ENCODE measurements around the gene CCBE1.
"Not testable (repeated sequence)": the region's sequence is repeated elsewhere in the genome, so short reads cannot be mapped to it uniquely, and the experiment has no call there.

CCBE1 gene

DNA sequence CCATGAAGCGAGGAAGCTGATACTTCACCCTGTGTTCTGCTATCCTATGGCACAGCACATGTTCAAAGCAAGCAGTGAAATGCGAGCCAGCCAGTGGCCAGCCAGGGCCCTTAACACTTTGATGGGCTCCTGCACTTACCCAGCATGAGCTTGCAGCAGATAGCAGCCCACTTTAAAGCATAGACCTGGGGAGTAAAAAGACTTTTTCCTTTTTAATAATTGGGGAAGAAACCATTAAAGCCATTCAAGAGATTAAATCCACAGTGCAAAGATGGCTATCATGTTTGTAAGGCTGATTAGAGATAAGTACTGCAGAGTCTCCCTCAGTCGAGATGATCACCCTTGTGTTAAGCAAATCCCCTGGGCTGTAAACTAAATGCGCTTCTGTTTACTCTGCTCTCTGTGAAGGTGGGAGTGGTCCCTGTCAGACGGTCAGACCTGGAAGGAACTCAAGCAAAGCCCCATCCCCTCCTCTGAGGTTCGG is 15.7 kb downstream of the CCBE1 start:
- DNase-seq (ENCODE audit: low read depth), result no peak

DNA sequence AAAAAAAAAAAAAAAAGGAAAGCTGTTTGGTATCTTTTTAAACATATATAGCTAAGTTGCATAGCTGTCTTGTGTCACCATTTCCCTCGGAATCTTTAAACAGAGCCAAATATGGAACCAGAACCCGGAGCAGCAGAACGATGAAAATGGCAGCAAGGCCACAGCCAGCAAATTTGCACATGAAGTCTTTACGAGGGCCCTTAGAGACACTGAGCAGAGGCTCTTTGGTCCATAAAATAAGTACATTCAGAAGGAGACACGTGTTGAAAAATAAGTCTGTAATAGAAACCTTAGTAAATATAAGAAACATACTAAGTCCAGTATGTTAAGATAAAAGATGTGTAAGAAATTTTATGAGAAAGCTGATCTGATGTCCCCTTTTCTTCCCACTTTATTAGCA is 16.2 kb downstream of the CCBE1 start:
- no peak for DNase-seq (ENCODE audit: low read depth)

DNA sequence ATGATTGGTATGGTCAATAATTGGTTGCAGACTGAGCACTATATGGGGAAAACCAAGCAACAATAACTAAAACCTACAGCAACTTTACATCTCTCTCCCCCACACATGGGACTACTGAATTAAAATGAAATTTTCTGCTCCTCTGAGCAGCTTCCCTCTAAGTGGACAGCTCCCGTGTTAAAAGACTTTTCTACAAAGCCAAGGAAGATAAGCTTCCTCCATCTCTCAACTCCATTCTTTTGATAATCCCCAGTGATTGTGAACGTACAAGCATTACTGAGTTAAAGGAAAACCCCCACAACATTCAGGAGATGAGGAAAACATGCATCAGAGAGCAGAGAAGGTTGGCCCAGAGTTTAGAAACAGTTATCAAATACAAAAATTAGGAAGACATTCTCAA is 21.9 kb downstream of the CCBE1 start:
- no peak for DNase-seq (ENCODE audit: low read depth)

DNA sequence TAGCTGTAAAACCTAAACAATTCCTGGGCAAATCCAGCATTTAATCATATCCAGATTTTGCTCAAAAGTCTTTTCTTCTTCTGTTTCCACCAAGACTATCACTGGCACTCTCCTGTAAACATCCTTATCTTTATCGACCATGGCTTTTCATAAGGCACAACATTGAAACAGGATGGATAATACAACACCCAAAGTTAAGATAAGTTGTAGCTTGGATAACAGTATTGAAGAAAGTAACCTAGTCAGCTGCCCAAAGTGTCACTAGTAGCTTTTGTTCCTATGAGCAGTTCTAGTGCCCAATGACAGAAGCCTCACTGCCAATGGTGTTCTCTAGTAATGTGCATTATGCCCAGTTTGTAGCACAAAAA is 22.3 kb downstream of the CCBE1 start:
- DNase-seq (ENCODE audit: low read depth), result no peak

DNA sequence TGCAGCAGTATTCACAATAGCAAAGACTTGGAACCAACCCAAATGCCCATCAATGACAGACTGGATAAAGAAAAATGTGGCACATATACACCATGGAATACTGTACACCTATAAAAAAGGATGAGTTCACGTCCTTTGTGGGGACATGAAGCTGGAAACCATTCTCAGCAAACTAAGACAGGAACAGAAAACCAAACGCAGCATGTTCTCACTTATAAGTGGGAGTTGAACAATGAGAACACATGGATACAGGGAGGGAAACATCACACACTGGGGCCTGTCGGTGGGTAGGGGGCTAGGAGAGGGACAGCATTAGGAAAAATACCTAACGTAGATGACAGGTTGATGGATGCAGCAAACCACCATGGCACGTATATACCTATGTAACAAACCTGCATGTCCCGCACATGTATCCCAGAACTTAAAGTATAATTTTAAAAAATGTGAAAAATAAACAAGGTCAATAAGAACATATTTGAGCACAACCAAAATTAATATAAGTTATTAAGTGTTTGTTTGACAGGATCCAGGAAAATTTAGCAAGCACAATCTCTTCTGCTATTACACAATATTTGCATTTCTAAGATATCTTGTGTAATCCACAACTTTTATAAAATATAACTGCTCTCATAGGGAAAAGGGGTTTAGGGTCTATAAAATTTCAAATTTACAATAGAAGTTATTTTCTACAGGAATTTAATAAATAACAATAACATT is 22.9 kb downstream of the CCBE1 start:
- no peak for DNase-seq (ENCODE audit: low read depth)

DNA sequence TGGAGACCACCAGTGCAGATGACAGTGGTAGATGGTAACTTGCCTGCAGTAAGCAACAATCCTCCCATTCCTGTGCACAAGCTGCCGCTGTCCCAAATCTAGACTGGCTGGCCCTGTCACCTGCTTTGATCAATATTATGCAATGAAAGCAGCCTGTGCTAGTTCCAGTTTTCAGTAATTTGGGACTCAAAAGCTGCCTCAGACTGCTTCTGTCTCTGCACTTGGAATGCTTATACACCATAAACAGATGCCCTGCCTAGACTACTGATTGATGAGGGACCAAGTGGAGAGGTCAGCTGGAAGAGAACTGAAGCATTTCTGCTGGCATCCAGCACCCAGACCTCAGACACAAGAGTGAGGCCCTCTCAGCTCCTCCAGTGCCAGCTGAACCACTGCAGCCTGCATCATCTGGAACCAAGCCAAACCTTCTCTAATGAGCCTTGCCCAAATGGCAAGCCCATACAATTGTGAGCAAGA is 24.9 kb downstream of the CCBE1 start:
- no peak for DNase-seq (ENCODE audit: low read depth)

DNA sequence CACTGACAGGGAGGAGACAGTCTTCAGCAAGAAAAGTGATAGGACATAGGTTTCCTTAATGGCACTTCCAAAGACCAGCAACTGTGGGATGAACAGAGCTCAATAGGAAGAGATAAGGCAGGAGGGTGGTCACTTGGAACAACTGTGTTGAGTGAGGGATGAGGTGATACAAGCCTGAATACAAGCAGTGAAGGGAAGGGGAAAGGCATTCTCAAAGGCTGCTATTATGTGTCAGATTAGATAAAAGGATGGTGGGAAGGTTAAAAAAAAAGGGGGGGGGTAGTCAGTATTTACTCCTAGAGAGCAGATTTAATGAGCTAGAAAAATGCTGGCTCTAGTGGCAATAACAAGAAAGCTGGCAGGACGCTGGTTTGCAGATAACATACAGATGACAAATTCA is 25.7 kb downstream of the CCBE1 start:
- no peak for DNase-seq (ENCODE audit: low read depth)

DNA sequence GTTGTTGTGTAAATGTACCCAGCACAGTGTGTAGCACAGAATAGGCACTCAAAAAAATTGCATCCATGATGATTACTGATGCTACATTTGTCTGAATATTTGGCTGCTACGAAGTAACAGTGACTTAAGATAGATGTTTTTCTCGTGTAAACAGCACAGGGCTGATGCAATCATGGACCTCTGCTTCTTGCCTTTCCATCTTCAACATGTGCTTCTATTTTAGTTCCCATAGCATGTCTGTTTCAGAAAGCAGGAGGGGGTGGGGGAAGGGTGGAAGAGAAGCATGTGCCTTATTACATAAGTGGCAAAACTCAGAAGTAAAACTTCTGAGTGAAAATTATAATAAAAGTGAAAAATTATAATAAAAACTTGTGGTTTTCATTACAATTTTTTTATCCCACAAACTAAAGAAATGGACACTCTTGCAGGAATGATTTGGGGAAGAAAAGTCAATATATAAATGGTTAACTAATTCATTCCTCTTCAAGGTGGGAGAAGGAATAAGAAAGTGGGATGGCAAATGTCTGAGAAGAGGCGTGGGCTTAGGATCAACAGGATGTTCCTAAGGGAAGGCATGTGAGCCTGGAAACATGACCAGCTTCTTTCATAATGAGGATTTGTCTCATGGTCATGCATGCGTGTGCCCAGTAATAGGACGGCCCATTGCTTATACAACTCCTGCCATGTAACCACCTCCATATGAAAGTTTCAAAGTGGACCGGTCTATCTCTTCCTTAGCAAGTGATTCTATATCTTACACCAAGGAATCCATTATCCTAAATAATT is 27.2 kb downstream of the CCBE1 start:
- no peak for DNase-seq (ENCODE audit: low read depth)

DNA sequence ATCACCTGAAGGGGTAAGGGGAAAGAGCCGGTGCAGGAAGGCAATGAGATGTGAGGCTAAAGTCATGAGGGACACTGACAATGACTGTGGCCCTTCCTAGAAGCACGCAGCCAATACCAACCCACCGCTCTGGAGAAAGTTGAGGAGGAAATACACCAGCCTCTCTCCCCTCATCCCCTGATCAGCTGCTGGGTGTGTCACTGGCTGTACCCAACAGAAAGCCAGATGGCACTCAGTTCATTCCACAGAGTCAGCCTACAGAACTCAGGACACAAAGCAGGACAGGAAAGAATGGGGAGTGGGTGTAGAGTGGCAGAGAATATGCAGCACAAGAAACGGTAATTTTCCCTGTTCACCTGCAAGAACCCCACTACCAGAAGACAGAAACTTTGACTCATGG is 29.7 kb downstream of the CCBE1 start:
- no peak for DNase-seq (ENCODE audit: low read depth)

DNA sequence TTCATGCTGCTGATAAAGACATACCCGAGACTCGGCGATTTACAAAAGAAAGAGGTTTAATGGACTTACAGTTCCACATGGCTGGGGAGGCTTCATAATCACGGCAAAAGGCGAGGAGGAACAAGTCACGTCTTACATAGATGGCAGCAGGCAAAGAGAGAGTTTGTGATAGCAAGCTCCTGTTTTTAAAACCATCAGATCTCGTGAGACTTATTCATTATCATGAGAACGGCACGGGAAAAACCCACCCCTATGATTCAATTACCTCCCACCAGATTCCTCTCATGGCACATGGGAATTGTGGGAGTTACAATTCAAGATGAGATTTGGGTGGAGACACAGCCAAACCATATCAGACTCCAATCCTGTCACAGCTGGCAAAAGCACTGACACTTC is 31.2 kb downstream of the CCBE1 start:
- DNase-seq (ENCODE audit: low read depth), result not testable (repeated sequence)

DNA sequence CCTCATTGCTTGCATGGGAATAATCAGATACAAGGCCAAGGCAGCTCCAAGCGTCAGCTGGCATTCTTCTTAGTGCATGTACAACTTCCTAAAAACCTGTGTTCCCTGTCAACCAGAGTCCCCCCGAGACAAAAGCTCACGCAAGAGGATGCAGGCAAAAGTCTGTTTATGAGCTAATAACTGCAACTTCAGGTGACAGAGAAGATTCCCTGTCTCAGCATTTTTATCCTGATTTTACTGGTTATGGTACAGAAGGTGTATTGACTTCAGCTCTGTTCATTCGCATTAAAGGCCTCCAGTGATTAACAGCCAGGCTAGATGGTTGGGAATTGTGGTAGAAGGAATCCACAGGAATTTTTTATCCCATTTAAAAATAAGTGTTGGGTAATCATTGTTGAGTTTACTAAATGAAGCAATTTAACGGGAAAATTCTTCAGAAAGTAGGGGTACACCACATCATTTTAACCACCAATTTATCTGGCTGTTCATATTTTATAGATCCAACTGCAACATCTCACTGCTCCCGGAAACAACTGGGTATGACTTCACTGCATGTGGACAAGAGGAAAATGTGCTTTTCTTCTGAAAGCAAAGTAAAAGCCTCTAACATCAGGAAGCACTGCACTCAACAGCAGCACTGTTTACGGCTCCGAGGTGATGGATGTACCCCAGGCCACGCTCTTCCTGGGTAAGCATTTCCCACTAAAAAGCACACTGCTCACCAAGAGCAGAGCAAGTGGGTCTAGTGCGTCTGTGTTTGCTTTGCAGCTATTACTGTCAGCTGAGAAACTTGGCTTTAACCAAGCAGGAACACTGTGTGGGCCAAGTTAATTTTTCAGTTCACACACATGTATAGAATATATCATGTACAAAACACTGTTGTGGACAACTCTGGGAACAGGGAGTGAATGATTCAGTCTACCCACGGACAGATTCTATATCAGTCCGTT is 31.9 kb downstream of the CCBE1 start:
- DNase-seq (ENCODE audit: low read depth), result no peak

DNA sequence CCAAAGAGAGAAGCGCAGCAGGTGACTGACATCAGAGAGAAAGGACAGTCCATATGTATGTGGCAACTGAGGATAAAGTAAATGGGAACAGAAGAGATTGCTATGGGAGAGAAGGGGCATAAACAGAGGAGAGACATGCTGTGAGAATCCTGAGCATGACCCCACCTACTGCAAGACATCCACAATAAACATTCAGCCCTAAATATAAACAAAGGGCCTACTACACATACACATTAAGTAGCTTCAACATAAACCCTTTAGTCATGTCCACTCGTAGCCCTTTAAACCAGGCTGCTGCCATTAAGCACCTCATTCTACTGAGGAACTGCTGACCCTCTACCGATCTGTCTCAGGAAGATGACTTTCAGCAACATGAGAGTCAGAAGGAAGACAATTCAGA is 32.9 kb downstream of the CCBE1 start:
- DNase-seq (ENCODE audit: low read depth), result no peak

DNA sequence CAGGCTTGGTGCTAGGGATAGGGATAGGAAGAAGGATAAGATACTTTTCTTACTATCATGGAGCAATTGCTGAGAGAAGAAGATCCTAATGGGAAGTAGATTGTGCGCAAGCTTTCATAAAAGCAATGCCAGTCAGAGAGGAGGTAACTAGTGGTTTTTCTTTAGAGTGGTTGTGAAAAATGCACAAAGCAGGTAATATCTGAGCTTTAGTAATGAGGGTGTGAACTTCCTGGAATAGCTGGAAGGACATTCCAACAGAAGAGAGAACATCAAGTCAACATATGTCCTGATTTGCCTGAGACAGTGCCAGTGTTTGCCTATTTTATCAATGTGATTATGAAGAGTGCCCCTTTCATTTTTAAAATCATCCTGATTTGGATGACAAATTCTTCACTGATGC is 34.1 kb downstream of the CCBE1 start:
- no peak for DNase-seq (ENCODE audit: low read depth)

DNA sequence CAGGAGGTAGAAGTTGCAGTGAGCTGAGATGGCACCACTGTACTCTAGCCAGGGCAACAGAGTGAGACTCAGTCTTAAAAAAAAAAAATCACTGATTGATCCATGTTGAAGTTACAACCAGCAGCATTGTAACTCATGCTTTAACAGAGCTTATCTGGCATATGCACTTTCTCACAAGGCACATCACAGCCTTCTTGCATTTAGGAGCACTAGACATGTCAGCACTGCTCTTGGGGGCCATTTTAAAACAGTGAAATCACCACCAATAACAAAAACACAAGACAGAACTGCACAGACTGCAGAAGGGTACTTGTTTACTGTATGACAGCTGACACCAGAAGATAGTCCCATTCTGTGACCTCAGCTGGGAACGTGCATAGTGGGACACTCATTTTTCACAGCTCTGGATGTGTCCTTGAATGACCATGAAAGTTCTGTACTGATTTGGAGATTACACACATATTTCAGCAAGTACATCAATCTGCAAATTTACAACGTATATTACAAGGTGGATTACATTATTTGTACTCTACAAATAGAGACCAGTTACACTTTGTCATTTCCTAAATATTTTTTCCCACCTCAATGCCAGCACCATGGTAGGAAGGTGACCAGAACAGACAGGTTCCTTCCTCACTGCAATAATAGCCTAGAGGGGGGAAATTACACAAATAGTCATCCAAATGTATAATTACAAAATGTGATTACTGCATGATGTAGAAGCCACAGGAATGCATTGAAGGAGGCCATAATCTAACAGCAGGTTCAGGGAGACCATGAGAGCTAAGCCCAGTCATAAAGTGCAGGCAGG is 35.1 kb downstream of the CCBE1 start:
- DNase-seq (ENCODE audit: low read depth), result no peak

DNA sequence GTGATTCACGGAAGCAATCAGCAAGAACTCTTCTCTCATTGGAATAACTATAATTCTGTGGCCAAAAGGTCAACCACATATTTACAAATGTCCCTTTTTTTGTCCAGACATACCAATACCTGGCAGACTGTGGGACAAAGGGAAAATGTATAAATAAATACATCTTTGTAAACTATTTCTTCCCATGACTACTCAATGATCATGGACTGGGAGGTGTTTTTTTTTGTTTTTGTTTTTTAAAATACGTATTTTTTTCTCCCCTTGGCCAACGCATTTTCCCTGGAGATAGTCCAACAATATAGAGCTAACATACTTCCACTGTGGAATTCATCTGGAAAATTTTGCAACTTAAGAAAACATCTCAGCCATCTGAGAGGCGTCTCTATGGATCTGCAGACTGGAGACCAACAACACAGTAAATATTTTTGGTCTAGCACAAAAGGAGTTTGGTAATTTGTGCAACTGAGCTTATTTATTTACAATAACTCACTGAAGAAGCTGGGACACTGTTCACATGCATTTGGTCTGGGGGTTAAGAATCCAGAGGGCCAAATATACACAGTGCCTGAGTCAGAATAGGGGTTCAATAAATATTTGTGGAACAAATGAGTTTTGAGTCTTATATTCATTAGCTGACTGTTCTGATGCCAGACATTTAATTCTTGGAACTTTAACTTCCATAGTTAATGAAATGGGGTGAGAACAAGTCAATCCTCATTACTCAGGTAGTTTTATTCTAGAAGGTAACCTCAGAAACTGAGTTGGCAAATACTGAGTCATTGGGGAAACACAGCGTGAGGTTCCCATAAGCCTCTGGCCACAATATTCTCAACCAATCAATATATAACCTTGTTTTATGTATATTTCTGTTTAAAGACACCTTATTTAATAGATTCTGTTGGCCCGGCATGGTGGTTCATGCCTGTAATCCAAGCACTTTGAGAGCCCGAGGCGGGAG is 36.2 kb downstream of the CCBE1 start:
- DNase-seq (ENCODE audit: low read depth), result no peak

DNA sequence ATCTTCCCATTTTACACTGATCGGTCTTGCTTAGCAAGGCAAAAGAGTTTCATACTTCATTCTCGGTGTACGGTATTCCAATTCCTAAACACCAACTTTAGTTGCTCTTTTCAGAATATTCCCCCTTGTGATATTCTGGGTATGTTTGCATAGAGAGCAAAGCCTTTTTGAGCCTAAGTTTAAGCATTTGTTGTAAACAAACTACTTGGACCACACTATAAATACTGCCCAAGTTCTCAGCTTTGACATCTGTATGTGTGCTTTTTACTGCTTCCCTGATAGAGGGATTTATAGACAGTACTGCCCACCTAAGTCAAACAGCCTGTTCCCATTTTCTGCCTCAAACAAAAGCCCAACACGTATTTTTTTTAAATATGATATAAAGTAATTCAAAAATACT is 36.9 kb downstream of the CCBE1 start:
- DNase-seq (ENCODE audit: low read depth), result no peak

DNA sequence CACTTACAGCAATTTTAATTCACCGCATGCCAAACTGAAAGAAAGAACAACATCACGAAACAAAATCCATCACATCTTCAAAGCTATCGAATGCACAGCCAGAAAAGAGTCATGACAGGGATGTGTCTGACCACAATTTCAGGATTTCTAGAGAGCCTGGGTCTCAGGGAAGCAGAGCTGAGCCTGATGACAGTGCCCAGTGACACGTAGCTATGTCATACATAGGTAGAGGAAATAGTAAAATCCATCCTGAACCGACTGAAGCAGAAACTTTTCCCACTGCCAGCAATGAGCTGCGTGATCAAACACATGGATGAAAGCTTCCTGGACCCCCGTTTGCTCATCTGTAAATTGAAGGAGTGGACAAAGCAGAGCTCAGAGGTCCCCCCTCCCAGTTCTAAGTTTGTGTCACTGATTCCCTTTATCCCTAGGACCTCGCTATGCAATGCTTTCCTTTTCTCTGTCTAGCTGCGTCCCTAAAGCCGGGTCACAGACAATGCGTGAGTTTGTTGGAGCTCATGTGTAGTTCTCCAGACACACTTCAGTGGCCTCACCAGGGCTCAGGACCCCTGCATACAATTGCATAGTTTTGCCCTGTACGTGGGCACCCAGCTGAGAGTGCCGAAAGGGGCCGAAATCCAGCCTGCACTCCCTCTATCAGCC is 37.6 kb downstream of the CCBE1 start:
- no peak for DNase-seq (ENCODE audit: low read depth)

DNA sequence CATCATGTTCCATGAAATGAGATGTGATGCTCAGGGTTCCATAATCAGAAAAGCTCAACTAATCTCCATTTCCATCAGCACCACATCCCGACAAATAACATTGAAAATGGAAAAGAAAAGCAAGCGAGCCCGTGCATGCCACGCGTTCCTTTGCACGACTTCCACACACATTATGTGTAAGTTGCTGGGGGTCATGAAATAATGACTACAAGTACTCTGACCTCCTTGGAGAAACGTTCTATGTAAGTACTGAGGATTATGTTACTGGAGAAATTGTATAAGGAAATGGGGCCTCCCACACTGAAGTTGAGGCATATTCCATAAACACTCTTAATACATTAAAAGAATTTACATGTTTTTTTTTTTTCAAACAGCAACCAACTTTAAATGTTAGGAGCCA is 38.3 kb downstream of the CCBE1 start:
- no peak for DNase-seq (ENCODE audit: low read depth)

DNA sequence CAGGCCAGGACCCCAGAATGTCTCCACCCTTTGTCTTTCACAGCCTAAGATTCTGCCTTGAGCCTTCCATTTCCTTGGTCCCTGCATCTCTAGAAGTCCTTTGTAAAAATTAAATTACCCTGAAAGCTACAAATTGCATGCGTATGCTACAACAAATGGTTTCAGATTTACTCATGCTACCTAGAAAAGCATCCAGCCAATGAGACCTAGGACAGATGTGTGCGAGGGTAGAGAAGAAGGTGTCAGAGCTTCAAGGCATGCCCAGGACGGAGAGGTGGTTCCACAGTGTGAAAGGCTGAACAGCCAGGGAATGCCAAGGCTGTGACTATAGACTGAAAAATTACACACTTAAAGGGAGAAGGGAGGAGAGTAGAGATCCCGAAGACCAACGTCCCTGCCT is 40.2 kb downstream of the CCBE1 start:
- no peak for DNase-seq (ENCODE audit: low read depth)

DNA sequence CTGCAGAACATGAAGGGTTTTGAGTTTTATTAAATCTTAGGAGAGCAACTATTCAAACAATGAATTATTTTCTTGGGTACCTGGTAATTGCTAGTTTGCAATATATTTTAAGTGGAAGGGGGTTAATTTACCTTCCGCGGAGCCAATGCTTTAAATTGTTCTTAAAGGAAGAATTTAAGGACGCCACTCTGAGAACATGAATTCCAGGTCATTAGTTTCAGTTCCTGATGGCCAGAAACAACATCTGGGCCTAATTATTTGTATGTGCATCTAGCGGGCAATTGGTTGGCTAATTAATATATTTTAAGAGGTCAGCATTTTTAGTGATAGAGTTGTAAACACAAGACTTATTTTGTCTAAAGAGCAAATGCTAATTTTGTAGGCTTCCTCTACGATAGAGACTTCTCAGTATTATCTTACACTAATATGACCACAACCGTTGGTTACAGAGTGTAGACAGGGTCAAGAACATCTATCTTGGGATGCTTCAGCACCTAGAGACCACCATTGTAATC is 40.8 kb downstream of the CCBE1 start:
- no peak for DNase-seq (ENCODE audit: low read depth)
